Stimulated activated CD4-positive, alpha-beta T cell treated with anti-CD3 and anti-CD28 coated beads, TNF-alpha, amount 100 ng/mL, for 4 hours (primary cell): ENCODE results near the gene CALCB.
"Not testable (repeated sequence)": the region's sequence is repeated elsewhere in the genome, so short reads cannot be mapped to it uniquely, and the experiment has no call there.

Source experiments
- DNase-seq, 3 experiments: peaks; one replicate each; pipeline ENCODE4 v3.0.0-alpha.2; 2020; ENCODE audit warnings: low read depth in 3 of 3

CALCB gene

GRCh38 chr11:15073361-15074205, at the start of gene CALCB:
TSS of gene CALCB (plus strand) at chr11:15073593. CDS start at chr11:15074719, 1,126 bp downstream.
- peak in 1 of 3 experiments; percentile 13 for DNase-seq

GRCh38 chr11:15027011-15027410, 46.4 kb upstream of the CALCB start:
- DNase-seq = no peak

- no peak for DNase-seq
Observed at GRCh38 chr11:15027956-15028355, 45.4 kb upstream of the CALCB start.

- DNase-seq = no peak
Observed at GRCh38 chr11:15028379-15028778, 45.0 kb upstream of the CALCB start.

- DNase-seq = not testable (repeated sequence)
Observed at GRCh38 chr11:15031945-15032344, 41.4 kb upstream of the CALCB start.

- no peak for DNase-seq
Observed at GRCh38 chr11:15034687-15035267, 38.6 kb upstream of the CALCB start.

GRCh38 chr11:15035283-15035682, 38.1 kb upstream of the CALCB start:
- DNase-seq = no peak

GRCh38 chr11:15038963-15039362, 34.4 kb upstream of the CALCB start:
- DNase-seq = no peak

- no peak for DNase-seq
Observed at GRCh38 chr11:15045209-15045608, 28.2 kb upstream of the CALCB start.

GRCh38 chr11:15045891-15046290, 27.5 kb upstream of the CALCB start:
- no peak for DNase-seq

GRCh38 chr11:15046673-15047072, 26.7 kb upstream of the CALCB start:
- not testable (repeated sequence) for DNase-seq

- no peak for DNase-seq
Observed at GRCh38 chr11:15048616-15049015, 24.8 kb upstream of the CALCB start.

GRCh38 chr11:15053191-15053685, 20.2 kb upstream of the CALCB start:
- no peak for DNase-seq

- no peak for DNase-seq
Observed at GRCh38 chr11:15055620-15056356, 17.6 kb upstream of the CALCB start.

GRCh38 chr11:15057329-15057728, 16.1 kb upstream of the CALCB start:
- DNase-seq = no peak

- no peak for DNase-seq
Observed at GRCh38 chr11:15059132-15059915, 14.1 kb upstream of the CALCB start.

GRCh38 chr11:15062599-15062998, 10.8 kb upstream of the CALCB start:
- no peak for DNase-seq

GRCh38 chr11:15069751-15070150, 3.6 kb upstream of the CALCB start:
- not testable (repeated sequence) for DNase-seq

- DNase-seq = no peak
Observed at GRCh38 chr11:15071556-15072255, 1.7 kb upstream of the CALCB start.

- no peak for DNase-seq
Observed at GRCh38 chr11:15072551-15073143, 746 bp upstream of the CALCB start.
